Measurements from ENCODE around the gene CLTB.

Gene CLTB

DNA sequence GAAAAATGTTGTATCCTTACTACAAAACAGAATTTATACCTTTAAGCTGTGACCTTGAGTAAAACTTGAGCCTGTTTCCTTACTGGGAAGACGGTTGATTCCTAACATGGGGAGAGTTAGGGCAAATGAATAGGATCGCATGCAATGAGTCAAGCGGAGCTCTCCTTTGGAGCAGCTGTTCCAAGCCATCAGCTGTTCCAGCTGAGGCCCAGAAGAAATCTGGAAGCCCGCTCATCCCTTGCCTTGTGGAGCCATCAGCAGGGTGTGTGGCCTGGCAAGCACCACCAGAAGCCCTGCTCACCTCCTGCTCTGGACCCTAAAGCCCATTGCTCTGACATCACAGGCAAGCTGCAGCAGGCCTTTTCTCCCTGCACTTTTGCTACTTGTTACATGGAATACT, 62.8 kb downstream of the CLTB start:
- DNase-seq (ENCODE audit: low read depth, low spot score), result no peak

DNA sequence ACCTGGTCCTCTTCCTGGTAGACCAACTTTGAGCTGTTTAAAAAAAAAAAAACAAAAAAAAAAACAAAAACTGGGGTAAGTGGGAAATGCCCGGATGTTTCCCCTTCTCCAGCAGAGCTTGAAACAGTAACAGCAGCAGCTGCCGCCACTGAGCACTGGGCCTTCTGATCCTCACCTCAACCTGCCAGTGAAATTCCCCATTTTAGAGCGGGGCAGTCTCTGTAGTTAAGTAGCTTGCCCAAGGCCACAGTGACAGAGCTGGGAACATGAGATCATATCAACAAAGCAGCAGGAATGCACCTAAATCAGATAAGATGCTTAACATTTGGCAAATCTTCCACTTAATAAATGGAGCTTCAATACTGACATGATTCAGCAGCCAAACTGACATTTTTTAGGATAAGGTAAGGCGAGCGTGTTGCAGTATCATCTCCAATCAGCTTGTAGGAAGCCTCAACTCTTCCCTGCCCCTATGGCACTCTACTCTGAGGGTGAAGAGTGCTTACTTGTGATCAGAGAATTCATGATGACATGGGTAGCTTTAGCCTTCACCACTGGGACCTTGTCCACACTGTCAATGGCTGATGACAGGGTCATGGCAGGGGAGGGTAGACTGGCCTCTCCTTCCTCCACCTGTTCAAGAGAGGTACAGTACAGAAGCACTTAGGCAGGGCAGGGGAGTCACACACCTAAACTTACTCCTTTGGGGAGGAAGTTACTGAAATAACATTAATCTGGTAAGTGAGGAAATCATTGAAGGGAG, 64.0 kb downstream of the CLTB start:
- no peak for DNase-seq (ENCODE audit: low read depth, low spot score)

DNA sequence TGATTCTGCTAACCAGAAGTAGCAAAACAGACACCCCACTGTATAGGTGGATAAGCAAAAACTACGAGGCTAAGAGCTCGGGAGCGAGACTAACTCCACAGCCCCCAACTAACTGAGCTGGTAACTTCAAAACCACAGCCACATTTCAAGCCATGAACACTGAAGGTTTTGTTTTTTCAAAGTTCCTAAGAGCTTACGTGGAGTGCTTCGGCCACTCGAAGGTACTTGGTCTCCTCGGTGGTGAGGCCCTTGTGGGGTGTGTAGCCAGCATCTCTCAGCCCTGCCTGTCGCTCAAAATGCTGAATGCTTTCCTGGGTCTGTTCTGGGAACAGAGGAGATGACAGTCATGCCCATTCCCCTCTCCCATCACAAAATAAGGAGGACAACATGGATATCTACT, 65.9 kb downstream of the CLTB start:
- no peak for DNase-seq (ENCODE audit: low read depth, low spot score)

DNA sequence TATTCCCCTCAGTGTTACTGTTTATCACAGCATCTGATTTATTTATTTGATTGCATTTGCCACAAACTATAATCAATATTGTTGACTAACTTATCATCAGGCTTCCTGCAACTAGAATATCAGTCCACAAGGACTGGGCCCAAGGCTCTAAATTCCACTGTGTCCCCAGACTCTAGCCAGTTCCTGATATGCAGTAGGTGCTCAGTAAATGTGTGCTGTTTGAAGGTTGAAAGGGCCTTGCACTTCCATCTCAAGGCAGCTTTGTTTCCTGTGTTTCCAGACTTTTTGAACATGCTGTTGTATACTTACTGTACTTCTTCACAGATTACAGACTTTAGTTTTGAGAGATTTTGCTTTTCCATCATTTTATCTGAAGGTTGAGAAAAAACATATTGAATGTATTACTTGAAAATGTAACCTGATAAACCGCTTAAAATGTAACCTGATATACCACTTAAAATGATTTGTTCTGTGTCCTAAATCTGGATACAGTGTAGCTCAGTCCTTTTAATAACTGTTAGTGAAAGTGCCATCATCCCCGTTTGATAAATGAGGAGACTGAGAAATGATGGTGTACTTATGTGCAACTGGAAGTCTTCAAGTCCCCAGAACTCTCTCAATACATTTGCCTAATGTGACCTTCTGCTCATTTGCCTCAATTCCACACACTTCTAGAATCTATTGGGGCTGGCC, 73.4 kb downstream of the CLTB start:
- no peak for DNase-seq (ENCODE audit: low read depth, low spot score)

Data from iPS DF 19.7 (cell line).